SU-DHL-6 (cell line): ENCODE results near the gene TES.

Experiments
- CTCF ChIP-seq: fragments of 200-600 bp; sonication (generic); IDR thresholded peaks from one replicate; pipeline ENCODE4 v1.5.1; 2017; ENCODE audit warnings: antibody characterized with exemption, mild to moderate bottlenecking, low read length, moderate library complexity; ENCODE audit not compliant: insufficient read depth, poor library complexity, severe bottlenecking
- EZH2phosphoT487 ChIP-seq: fragments of 200-600 bp; sonication (generic), shearing (Covaris generic); conservative IDR thresholded peaks from 2 replicates; pipeline ENCODE4 v1.6.1; 2018; ENCODE audit warnings: mild to moderate bottlenecking, antibody characterized with exemption, low read length, moderate library complexity, mixed read lengths

GRCh38 chr7:116285252-116285651 lies 74.9 kb downstream of the TES start:
- no peak for TF ChIP-seq CTCF
- no peak for TF ChIP-seq EZH2phosphoT487
